HL-60 (cell line): ENCODE results near the gene HACD2.

ENCODE experiments used
- CTCF ChIP-seq: IDR thresholded peaks from one replicate; pipeline ENCODE4 v1.5.1; 2011; ENCODE audit warnings: low read length, control low read depth, inconsistent platforms; ENCODE audit not compliant: insufficient read depth
- GABPA ChIP-seq: IDR thresholded peaks from 2 replicates; pipeline ENCODE4 v1.6.1; 2012; ENCODE audit warnings: low read depth
- POLR2AphosphoS5 ChIP-seq: IDR thresholded peaks from 2 replicates; pipeline ENCODE4 v1.6.1; 2012; ENCODE audit warnings: low read depth
- REST ChIP-seq: IDR thresholded peaks from 2 replicates; pipeline ENCODE4 v1.6.1; 2012; ENCODE audit warnings: low read depth; ENCODE audit not compliant: insufficient replicate concordance
- SPI1 ChIP-seq: IDR thresholded peaks from 2 replicates; pipeline ENCODE4 v1.6.1; 2012; ENCODE audit warnings: low read depth, mild to moderate bottlenecking, borderline replicate concordance

GRCh38 chr3:123475786-123476185 is 109.1 kb downstream of the HACD2 start:
- TF ChIP-seq CTCF = no peak
- TF ChIP-seq REST = no peak
- no peak for TF ChIP-seq POLR2AphosphoS5
- no peak for TF ChIP-seq SPI1
- no peak for TF ChIP-seq GABPA
